Ureter (tissue), 1 donor: Measurements from ENCODE around the gene GSTO2. TPM values are rescaled to one million over a fixed set of nuclear protein-coding genes. Genes with fewer than 3 reads are reported as not detected.
A peak's percentile ranks its signal among the peaks of the same experiment; 100 is the strongest.

ENCODE experiments used
- DNase-seq: peaks from one replicate; pipeline ENCODE4 v3.0.0-alpha.2; 2020; ENCODE audit warnings: low spot score
- total RNA-seq: library from RNA; stranded (reverse); gene quantifications from one replicate; pipeline ENCODE4 v1.2.4, GENCODE V29; 2023
- donor health status: DM: yes; HTN: yes; CAD: no.

The GSTO2 gene
- total RNA-seq, 1 donor from 2014 or later, result 47.0 TPM

- DNase-seq, result no peak
Measured at GRCh38 chr10:104281694-104282093, 12.7 kb downstream of the GSTO2 start.

DNA sequence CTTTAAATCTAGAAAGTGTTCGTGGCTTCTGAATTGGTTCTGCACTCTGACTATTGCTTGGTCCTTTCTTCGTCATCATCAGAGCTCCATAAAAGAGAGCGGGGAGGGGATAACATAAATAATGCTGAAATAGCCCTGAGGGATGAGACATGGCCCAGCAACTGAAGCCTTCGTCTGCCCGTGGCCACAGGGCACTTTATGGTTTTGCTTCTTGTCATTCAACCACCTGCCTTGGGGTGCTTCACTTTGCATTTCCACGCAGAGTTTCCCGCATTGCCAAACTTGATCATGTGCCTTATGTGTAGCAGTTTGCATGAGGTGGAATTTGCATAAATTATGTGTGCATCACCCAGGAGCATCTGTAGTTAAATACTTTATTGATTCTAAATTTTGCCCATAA lies 15.9 kb downstream of the GSTO2 start:
- DNase-seq, result no peak

DNA sequence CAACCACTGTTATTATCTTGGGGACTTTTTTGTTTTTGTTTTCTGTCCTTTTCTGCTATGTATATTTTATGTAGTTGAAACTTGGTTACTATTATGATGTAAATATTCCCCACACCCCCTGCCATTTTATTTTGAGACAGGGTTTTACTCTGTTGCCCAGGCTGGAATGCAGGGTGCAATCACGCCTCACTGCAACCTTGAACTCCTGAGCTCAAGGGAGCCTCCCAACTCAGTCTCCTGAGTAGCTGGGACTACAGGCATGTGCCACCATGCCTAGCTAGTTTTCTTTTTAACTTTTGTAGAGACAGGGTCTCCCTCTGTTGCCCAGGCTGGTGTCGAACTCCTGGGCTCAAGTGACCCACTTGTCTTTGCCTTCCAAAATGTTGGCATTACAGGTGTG lies 18.0 kb downstream of the GSTO2 start:
- no peak for DNase-seq

GRCh38 chr10:104288355-104288754 lies 19.4 kb downstream of the GSTO2 start:
- DNase-seq, result no peak

GRCh38 chr10:104291439-104291951 lies 22.5 kb downstream of the GSTO2 start:
- peak; percentile 91 for DNase-seq

- DNase-seq, result no peak
Measured at GRCh38 chr10:104293011-104293410, 24.0 kb downstream of the GSTO2 start.

GRCh38 chr10:104293781-104294321 lies 24.9 kb downstream of the GSTO2 start:
- DNase-seq, result no peak

DNA sequence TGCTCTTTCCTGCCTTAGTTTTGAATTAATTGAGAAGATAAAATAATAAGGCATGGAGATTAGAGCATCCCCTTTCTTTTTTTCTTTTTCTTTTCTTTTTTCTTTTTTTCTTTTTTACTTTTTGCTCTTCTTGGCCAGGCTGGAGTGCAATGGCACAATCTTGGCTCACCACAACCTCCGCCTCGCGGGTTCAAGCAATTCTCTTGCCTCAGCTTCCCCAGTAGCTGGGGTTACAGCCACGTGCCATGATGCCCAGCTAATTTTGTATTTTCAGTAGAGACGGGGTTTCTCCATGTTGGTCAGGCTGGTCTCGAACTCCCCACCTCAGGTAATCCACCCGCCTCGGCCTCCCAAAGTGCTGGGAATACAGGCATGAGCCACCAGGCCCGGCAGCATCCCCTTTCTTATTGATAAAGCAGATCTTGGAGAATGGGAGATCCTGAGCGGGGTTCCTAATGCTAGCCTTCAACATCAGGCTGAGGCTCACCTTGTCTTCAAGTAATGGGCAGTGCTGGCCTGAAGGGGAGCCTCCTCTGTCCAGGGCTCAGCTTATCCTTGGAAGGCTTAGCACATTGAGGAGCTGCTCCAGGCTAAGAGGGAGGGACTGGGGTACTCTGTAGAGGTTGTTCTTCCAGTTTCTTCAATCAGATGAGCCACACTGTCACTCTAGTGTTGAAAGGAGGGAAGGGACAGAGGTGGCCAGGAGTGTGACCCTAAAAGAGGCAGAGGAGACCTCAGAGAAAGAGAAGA lies 27.9 kb downstream of the GSTO2 start:
- DNase-seq, result no peak

DNA sequence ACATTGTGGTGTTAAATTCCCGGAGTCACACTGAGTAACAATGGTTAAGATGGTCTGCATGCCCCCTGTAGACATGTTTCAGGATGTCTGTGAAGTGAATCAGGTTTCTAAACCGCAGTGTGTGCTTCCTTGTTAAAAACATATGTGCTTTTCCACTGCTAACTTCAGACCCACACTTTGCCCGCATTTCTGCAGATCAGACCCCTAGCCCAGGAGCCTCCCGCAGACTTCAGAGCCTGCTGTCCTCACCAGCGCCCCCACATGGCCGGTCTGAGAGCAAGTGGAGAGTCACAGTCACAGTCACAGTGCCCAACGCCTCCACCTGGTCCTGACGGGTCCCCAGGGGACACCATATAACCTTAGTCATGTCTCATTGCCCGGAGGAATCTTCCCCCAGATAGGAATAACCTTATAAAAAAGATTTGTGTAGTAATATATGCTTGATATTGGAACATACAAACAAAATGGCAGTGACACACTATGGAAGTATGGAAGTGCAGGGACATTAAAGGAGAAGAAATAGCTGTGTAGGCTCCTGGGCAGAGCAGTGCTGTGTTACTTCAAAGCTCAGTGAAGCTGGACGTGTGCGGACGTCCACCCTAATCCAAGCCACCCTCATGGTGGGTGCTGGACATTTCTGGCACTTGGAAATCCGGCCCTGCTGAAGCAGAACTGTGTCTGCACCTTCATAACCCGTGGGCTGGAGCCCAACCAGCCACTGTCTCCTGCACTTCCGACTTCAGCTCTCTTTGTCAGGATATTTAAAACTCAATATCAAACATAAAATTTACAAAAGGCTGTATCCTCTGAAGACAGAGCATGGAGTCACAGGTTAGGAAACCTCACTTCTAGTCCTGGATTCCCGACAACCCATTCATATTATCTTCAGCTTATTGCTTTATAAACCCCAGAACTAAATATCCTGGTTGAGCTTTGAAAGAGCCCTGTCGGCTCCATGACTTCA lies 29.0 kb downstream of the GSTO2 start:
- no peak for DNase-seq

DNA sequence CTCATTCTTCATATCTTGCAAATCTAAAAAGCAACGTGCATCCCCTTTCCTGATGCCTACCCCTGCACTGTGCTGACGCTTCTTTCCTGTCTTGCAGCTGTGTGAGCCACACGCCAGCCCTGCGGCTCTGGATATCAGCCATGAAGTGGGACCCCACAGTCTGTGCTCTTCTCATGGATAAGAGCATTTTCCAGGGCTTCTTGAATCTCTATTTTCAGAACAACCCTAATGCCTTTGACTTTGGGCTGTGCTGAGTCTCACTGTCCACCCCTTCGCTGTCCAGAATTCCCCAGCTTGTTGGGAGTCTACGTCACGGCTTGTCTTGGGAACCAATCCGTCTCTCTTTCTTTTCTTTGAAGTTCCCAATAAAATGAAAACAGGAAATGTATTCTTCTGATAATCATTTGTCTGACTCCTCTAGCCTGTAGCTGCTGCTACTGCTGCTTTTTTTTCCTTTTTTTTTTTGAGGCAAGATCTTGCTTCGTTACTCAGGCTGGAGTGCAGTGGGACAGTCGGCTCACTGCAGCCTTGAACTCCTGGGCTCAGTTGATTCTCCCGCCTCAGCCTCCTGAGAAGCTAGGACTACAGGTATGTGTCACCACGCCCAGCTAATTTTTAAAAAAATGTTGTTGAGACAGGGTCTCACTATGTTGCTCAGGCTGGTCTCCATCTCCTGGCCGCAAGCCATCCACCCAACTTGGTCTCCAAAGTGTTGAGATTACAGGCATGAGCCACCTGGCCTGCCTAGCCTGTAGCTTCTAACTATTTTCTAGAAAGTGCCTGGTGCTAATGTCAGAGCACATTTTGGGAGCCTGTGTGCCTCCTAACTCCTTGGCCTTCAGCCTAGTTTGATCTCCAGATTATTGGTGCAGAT lies 30.3 kb downstream of the GSTO2 start:
- DNase-seq, result no peak

GRCh38 chr10:104300002-104300735 lies 31.2 kb downstream of the GSTO2 start:
- DNase-seq, result peak; percentile 70

DNA sequence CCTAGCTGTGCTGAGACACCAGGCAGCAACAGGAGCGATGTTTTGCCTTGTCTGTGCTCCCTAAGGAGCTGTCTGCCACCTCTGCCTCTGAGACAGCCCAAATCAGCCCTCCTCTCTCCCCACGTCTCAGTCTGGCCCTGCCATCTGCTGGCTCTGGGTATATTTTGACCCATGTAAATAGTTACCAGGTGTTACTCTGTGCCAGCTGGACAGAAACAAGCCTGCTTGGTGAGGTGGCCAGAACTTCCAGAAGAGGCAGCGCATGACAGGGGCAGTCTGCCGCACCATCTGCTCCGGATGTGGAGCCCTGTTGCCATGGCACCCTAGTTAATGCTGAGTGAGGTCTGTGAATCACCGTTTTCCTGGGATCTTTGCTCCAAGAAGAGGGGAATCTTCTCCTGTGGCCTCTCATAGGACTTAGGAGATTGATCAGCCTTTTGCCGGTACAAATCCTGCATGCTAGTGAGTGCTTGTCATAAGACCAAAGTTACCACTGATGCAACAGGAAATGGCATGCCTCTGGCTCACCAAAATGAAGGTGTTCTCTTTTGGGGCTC lies 31.8 kb downstream of the GSTO2 start:
- DNase-seq, result peak; percentile 64

GRCh38 chr10:104301907-104302690 lies 33.1 kb downstream of the GSTO2 start:
- no peak for DNase-seq

DNA sequence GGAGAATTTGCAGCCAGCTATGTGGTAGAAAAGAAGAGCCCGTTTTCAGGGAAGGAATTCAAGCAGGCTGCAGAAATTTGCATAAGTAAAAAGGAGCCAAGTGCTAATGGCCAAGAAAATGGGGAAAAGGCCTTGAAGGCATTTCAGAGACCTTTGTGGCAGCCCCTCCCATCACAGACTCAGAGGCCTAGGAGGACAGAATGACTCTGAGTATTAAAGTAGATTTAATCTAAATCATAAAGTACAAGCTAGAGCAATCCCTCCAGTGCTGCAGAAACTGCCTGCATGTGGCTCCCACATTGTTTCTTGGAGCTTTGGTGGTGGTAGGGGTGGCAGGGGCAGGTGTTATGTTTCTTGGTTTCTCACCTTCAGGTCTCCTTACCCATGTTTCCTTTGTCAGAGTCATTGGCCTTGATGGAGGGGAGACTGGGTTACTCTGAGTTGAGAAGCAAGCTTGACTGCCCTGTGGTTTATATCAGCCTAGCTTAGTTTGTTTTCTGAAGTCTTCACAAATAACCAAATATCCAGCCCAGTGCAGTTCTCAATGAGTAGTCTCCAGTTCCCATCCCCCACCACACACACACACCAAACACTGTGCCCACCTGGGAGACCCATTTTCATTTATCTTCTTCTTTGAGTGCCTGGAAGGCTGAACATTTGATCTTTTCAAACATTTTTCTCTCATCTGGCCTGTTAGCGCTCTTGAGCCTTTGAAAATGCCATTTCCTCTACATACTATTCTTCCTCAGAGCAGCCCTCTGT lies 34.8 kb downstream of the GSTO2 start:
- no peak for DNase-seq

- DNase-seq, result no peak
Measured at GRCh38 chr10:104304356-104304745, 35.4 kb downstream of the GSTO2 start.

GRCh38 chr10:104304927-104305326 lies 35.9 kb downstream of the GSTO2 start:
- DNase-seq, result no peak

DNA sequence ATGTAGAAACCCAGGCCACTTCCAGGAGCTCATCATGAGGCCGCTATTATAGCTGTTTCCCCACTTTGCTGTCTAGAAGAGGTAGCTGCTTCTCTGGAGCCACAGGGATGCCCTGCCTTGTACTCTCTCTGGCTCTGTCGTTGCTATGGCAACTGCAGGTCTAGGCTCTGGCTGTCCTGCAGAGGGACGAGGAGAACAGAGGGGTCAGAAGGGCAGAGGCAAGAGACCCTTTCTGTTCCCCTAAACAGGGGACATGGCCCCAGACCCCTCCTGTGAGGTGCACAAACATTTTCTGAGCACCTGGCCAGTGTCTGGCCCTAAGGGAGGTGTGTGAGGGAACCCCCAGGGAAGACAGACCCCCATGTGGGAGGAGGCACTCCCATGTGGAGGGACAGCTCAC lies 37.9 kb downstream of the GSTO2 start:
- no peak for DNase-seq

GRCh38 chr10:104307576-104308438 lies 38.8 kb downstream of the GSTO2 start:
- DNase-seq, result no peak
